IgD-negative memory B cell (primary cell): ENCODE measurements around the gene TTLL7. TPM values are rescaled to one million over a fixed set of nuclear protein-coding genes. Genes with fewer than 3 reads are reported as not detected.

ENCODE experiments used
- H3K27ac Mint-ChIP-seq, 3 donors: one replicate each; pipeline ENCODE4 v1.8.0; 2020 to 2022; ENCODE audit warnings: mild to moderate bottlenecking in 3 of 3, mixed read lengths in 3 of 3, moderate library complexity in 1 of 3
- H3K27me3 Mint-ChIP-seq: one replicate; pipeline ENCODE4 v1.8.0; 2021; ENCODE audit warnings: mixed read lengths
- H3K36me3 Mint-ChIP-seq: one replicate; pipeline ENCODE4 v1.8.0; 2020; ENCODE audit warnings: mild to moderate bottlenecking, mixed read lengths
- H3K4me1 Mint-ChIP-seq, 3 donors: one replicate each; pipeline ENCODE4 v1.8.0; 2020 to 2022; ENCODE audit warnings: mixed read lengths in 3 of 3, mild to moderate bottlenecking in 1 of 3
- H3K4me3 Mint-ChIP-seq, 4 donors: one replicate each; pipeline ENCODE4 v1.8.0; 2020 to 2022; ENCODE audit warnings: mild to moderate bottlenecking in 4 of 4, mixed read lengths in 4 of 4, moderate library complexity in 3 of 4
- H3K9me3 Mint-ChIP-seq, 3 donors: one replicate each; pipeline ENCODE4 v1.8.0; 2020 to 2021; ENCODE audit warnings: mixed read lengths in 3 of 3, mild to moderate bottlenecking in 1 of 3
- polyA plus RNA-seq: library from polyadenylated mRNA; unstranded; fragments of 300-500 nt; fragmentation: Illumina TruSeq; gene quantifications from one replicate; pipeline ENCODE4 v1.2.3, GENCODE V29; 2021

Gene TTLL7
- polyA plus RNA-seq, 1 donor from 2014 or later = not detected

GRCh38 chr1:83815330-83815729, 183.6 kb downstream of the TTLL7 start:
- Mint-ChIP-seq H3K4me1 (peaks cover 4 to 10% (median 6%) of the 10 kb centered on the region in 3 donors), H3K36me3 (peaks cover 1% of the 10 kb centered on the region), H3K4me3 (no peak overlapping the region), H3K9me3 (peaks cover 0 to 7% (median 7%) of the 10 kb centered on the region in 3 donors), H3K27ac (no peak overlapping the region), H3K27me3 (peaks cover 3% of the 10 kb centered on the region)

Other genes starting within 250 kb of the TTLL7 start
- gene PRKACB, start 145.1 kb upstream of the TTLL7 start, polyA plus RNA-seq = 62.5 TPM